ENCODE results near the gene LY6G6D. TPM values are rescaled to one million over a fixed set of nuclear protein-coding genes. Genes with fewer than 3 reads are reported as not detected.

LY6G6D gene
- total RNA-seq, 1 experiment from 2014 or later, result not detected

DNA sequence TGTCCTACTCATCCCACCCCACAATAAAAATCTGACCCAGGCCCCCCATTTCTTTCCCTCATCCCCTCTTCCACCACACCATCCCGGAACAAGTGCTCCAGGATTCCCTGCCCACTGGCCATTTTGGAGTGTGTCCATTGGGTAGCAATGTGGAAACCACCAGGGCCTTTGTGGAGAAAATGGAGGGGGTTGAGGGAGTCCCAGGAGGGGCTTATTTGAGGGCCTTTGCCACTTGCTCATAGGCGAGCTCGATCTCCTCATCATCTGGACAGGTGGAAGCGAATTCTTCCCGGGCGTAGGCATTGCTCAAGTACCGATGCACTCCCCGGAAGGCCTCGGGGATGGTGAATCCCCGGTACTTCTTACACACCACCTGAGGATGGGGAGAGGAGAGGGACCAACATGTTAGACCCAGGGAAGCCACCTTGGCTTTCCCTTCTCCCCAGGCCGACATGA is 15.5 kb downstream of the LY6G6D start:
- POLR2A ChIA-PET (ENCODE audit: low non-redundant PET), result interaction anchor here (1.0 to 1.2 kb wide), 2 partner anchors 9 to 97 kb away, joined by 4 to 8 read pairs; partner anchors contain the start of genes HSPA1B and MSH5
- H3K36me3 ChIP-seq (ENCODE audit: insufficient read depth, low read length, poor library complexity, severe bottlenecking), result peaks cover 54% of the 10 kb centered on the region

DNA sequence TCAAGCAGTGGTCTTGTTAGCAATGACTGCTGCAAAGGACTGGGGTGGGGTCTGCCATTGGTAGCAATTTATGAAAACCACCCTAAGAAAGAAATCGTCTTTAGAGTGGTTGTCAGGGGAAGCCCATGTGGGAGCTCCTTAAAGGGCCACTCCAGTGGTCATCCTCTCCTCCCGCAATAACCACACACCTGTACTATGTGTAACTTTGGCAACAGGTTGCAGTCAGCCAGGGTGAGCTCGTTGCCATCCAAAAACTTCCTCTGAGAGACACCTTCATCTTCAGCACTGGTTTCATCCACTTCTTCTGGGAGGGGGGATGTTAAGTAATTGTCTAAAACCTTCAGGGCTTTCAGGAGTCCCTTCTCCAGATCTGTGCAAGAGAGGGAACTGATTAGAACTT is 16.9 kb downstream of the LY6G6D start:
- TF ChIP-seq, protein P1, sequence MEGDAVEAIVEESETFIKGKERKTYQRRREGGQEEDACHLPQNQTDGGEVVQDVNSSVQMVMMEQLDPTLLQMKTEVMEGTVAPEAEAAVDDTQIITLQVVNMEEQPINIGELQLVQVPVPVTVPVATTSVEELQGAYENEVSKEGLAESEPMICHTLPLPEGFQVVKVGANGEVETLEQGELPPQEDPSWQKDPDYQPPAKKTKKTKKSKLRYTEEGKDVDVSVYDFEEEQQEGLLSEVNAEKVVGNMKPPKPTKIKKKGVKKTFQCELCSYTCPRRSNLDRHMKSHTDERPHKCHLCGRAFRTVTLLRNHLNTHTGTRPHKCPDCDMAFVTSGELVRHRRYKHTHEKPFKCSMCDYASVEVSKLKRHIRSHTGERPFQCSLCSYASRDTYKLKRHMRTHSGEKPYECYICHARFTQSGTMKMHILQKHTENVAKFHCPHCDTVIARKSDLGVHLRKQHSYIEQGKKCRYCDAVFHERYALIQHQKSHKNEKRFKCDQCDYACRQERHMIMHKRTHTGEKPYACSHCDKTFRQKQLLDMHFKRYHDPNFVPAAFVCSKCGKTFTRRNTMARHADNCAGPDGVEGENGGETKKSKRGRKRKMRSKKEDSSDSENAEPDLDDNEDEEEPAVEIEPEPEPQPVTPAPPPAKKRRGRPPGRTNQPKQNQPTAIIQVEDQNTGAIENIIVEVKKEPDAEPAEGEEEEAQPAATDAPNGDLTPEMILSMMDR (conservative IDR thresholded peaks at IDR 0.05; ENCODE audit: low read depth, low read length), result no peak
- TF ChIP-seq EZH2 (IDR thresholded peaks at IDR 0.05; ENCODE audit: borderline replicate concordance, low read depth, low read length, poor library complexity, severe bottlenecking), result no peak
- POLR2A ChIA-PET (ENCODE audit: low non-redundant PET), result no interaction called here
- Histone ChIP-seq H3K36me3 (ENCODE audit: insufficient read depth, low read length, poor library complexity, severe bottlenecking) (peaks cover 51% of the 10 kb centered on the region), H3K9me3 (ENCODE audit: low read depth, low read length, poor library complexity, severe bottlenecking) (no peaks in the 10 kb centered on the region), H3K27me3 (replicated peaks; ENCODE audit: insufficient read depth, low read depth, low read length, poor library complexity) (no peaks in the 10 kb centered on the region), H3K4me3 (ENCODE audit: low read depth, low read length, poor library complexity, severe bottlenecking) (no peak overlapping the region), H3K4me1 (ENCODE audit: insufficient read depth, low read length, poor library complexity, severe bottlenecking) (peaks cover 24% of the 10 kb centered on the region), H3K27ac (ENCODE audit: low read depth, low read length, poor library complexity, severe bottlenecking) (no peak overlapping the region)
- no TSS peak for BruUV-seq (replicated peaks)
- intact Hi-C loops (cut with micrococcal nuclease; ENCODE audit: unreplicated experiment), result loop anchor here (10.0 kb wide), 1 partner anchor 187 kb away; the partner anchor contains the start of genes ATP6V1G2, DDX39B and NFKBIL1
- CTCF ChIA-PET, result no interaction called here
- no peak for DNase-seq (ENCODE audit: low spot score)

More for the DNA sequence above, 15.5 kb downstream of the LY6G6D start:
- no peak overlapping the region for H3K27ac ChIP-seq (ENCODE audit: low read depth, low read length, poor library complexity, severe bottlenecking)
- CTCF ChIA-PET, result interaction anchor here (0.6 to 1.6 kb wide), 2 partner anchors 25 to 100 kb away, joined by 6 to 14 read pairs; no protein-coding TSS in a partner anchor
- H3K27me3 ChIP-seq (replicated peaks; ENCODE audit: insufficient read depth, low read depth, low read length, poor library complexity), result no peaks in the 10 kb centered on the region
- peaks cover 19% of the 10 kb centered on the region for H3K4me1 ChIP-seq (ENCODE audit: insufficient read depth, low read length, poor library complexity, severe bottlenecking)
- intact Hi-C loops (cut with micrococcal nuclease; ENCODE audit: unreplicated experiment), result loop anchor here (10.0 kb wide), 1 partner anchor 186 kb away; the partner anchor contains the start of genes ATP6V1G2, DDX39B and NFKBIL1
- no TSS peak for BruUV-seq (replicated peaks)
- TF ChIP-seq EZH2 (IDR thresholded peaks at IDR 0.05; ENCODE audit: borderline replicate concordance, low read depth, low read length, poor library complexity, severe bottlenecking), result no peak
- TF ChIP-seq, protein P1 (conservative IDR thresholded peaks at IDR 0.05; ENCODE audit: low read depth, low read length), result no peak
- H3K4me3 ChIP-seq (ENCODE audit: low read depth, low read length, poor library complexity, severe bottlenecking), result peak overlapping the region; percentile 76
- DNase-seq (ENCODE audit: low spot score), result no peak
- no peaks in the 10 kb centered on the region for H3K9me3 ChIP-seq (ENCODE audit: low read depth, low read length, poor library complexity, severe bottlenecking)

DNA sequence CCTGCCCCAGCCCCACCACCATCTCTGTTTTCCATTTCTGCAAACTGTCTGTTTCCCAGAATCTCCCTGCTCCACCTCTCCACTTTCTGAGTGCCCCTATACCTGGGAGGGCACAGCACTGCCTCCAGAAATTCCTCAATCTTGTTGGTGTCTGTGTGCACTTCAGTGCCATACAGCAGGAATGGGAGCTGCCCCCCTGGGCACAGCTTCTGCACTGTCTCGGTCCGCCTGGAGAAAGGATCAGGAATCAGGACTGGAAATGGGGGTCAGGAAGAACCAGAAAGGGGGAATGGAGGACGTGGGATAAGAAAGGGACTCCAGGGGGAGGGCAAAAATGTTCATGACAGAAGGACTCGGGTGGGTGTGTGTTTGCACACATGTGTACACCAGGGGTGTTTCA is 18.6 kb downstream of the LY6G6D start:
- H3K27ac ChIP-seq (ENCODE audit: low read depth, low read length, poor library complexity, severe bottlenecking), result peak overlapping the region; percentile 95
- ChIA-PET CTCF (interaction anchor here (0.5 kb wide), 1 partner anchor 102 kb away, joined by 11 read pairs; no protein-coding TSS in a partner anchor), POLR2A (ENCODE audit: low non-redundant PET) (no interaction called here)
- DNase-seq (ENCODE audit: low spot score), result no peak
- intact Hi-C loops (cut with micrococcal nuclease; ENCODE audit: unreplicated experiment), result loop anchor here (10.0 kb wide), 1 partner anchor 189 kb away; the partner anchor contains the start of genes ATP6V1G2, DDX39B and NFKBIL1
- TF ChIP-seq, protein P1 (conservative IDR thresholded peaks at IDR 0.05; ENCODE audit: low read depth, low read length), result no peak
- TF ChIP-seq EZH2 (IDR thresholded peaks at IDR 0.05; ENCODE audit: borderline replicate concordance, low read depth, low read length, poor library complexity, severe bottlenecking), result no peak
- peak overlapping the region; percentile 77 for H3K4me3 ChIP-seq (ENCODE audit: low read depth, low read length, poor library complexity, severe bottlenecking)
- no peaks in the 10 kb centered on the region for H3K9me3 ChIP-seq (ENCODE audit: low read depth, low read length, poor library complexity, severe bottlenecking)
- H3K27me3 ChIP-seq (replicated peaks; ENCODE audit: insufficient read depth, low read depth, low read length, poor library complexity), result no peaks in the 10 kb centered on the region
- peaks cover 39% of the 10 kb centered on the region for H3K4me1 ChIP-seq (ENCODE audit: insufficient read depth, low read length, poor library complexity, severe bottlenecking)
- H3K36me3 ChIP-seq (ENCODE audit: insufficient read depth, low read length, poor library complexity, severe bottlenecking), result peaks cover 36% of the 10 kb centered on the region
- no TSS peak for BruUV-seq (replicated peaks)
